ENCODE results near the gene CTPS2.
"Not testable (repeated sequence)": the region's sequence is repeated elsewhere in the genome, so short reads cannot be mapped to it uniquely, and the experiment has no call there.

CTPS2 gene

GRCh38 chrX:16649858-16650257, 62.6 kb downstream of the CTPS2 start, which contains the start of gene S100G:
S100G (plus strand) TSS chrX:16650158; CDS start chrX:16651007, 849 bp downstream.
- no peak for DNase-seq

GRCh38 chrX:16646366-16647138, 65.9 kb downstream of the CTPS2 start:
- no peak for DNase-seq

GRCh38 chrX:16643176-16643575, 69.3 kb downstream of the CTPS2 start:
- no peak for DNase-seq

GRCh38 chrX:16640823-16641222, 71.6 kb downstream of the CTPS2 start:
- DNase-seq: no peak

- DNase-seq: no peak
These were observed 72.5 kb downstream of the CTPS2 start for GRCh38 chrX:16639966-16640365.

GRCh38 chrX:16638533-16638932, 73.9 kb downstream of the CTPS2 start:
- DNase-seq: no peak

GRCh38 chrX:16635596-16635995, 76.9 kb downstream of the CTPS2 start:
- no peak for DNase-seq

- no peak for DNase-seq
These were observed 77.4 kb downstream of the CTPS2 start for GRCh38 chrX:16635040-16635439.

- no peak for DNase-seq
These were observed 78.7 kb downstream of the CTPS2 start for GRCh38 chrX:16633754-16634153.

GRCh38 chrX:16629909-16630308, 82.6 kb downstream of the CTPS2 start:
- no peak for DNase-seq

GRCh38 chrX:16628946-16629595, 83.4 kb downstream of the CTPS2 start:
- no peak for DNase-seq

GRCh38 chrX:16628511-16628910, 84.0 kb downstream of the CTPS2 start:
- not testable (repeated sequence) for DNase-seq

- no peak for DNase-seq
These were observed 93.4 kb downstream of the CTPS2 start for GRCh38 chrX:16619024-16619423.

- DNase-seq: no peak
These were observed 94.0 kb downstream of the CTPS2 start for GRCh38 chrX:16618422-16618821.

GRCh38 chrX:16617382-16617781, 95.1 kb downstream of the CTPS2 start:
- DNase-seq: no peak

GRCh38 chrX:16612257-16612897, 100.1 kb downstream of the CTPS2 start:
- DNase-seq: no peak

- DNase-seq: not testable (repeated sequence)
These were observed 101.8 kb downstream of the CTPS2 start for GRCh38 chrX:16610654-16611053.

- DNase-seq: no peak
These were observed 102.3 kb downstream of the CTPS2 start for GRCh38 chrX:16610121-16610621.

GRCh38 chrX:16606142-16606720, 106.2 kb downstream of the CTPS2 start:
- DNase-seq: no peak

GRCh38 chrX:16604337-16604736, 108.1 kb downstream of the CTPS2 start:
- no peak for DNase-seq

GRCh38 chrX:16603822-16604221, 108.6 kb downstream of the CTPS2 start:
- no peak for DNase-seq

GRCh38 chrX:16603235-16603634, 109.2 kb downstream of the CTPS2 start:
- DNase-seq: not testable (repeated sequence)

GRCh38 chrX:16601885-16602284, 110.6 kb downstream of the CTPS2 start:
- no peak for DNase-seq
